ENCODE measurements around the gene TXNRD3. TPM values are rescaled to one million over a fixed set of nuclear protein-coding genes. Genes with fewer than 3 reads are reported as not detected.

TXNRD3 gene
- total RNA-seq, 6 donors from 2014 or later, result 7.6 to 14.4 (median 12.4) TPM

DNA sequence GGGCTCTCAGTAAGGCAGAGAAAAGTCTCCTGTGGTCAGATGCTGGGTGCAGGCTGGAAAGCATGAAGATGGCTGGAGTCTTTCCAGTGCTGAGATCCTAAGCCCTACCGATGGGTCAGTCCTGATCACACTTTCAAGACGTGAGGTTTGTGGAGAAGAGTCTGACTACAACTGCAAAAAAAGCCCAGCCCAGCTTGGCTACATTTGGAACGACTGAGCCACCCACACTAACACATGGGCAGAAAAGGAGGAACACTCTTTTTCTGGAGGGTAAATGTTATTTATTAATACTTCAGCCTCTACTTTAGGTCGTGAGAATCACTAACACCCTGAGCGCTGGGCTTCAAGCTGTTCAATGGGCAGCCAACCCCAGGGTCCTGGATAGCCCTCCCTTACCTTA lies 74.2 kb downstream of the TXNRD3 start:
- H3K4me3 ChIP-seq, result no peak overlapping the region
- H3K4me1 ChIP-seq, result no peaks in the 10 kb centered on the region
- H3K9me3 ChIP-seq, result no peaks in the 10 kb centered on the region
- ATAC-seq (ENCODE audit: low FRiP score in 2 of 2), result no peak
- no peaks in the 10 kb centered on the region for H3K36me3 ChIP-seq
- no peak for TF ChIP-seq POLR2AphosphoS5 (IDR thresholded peaks at IDR 0.05)
- no peak for TF ChIP-seq EP300 (IDR thresholded peaks at IDR 0.05)
- TF ChIP-seq, protein P1, sequence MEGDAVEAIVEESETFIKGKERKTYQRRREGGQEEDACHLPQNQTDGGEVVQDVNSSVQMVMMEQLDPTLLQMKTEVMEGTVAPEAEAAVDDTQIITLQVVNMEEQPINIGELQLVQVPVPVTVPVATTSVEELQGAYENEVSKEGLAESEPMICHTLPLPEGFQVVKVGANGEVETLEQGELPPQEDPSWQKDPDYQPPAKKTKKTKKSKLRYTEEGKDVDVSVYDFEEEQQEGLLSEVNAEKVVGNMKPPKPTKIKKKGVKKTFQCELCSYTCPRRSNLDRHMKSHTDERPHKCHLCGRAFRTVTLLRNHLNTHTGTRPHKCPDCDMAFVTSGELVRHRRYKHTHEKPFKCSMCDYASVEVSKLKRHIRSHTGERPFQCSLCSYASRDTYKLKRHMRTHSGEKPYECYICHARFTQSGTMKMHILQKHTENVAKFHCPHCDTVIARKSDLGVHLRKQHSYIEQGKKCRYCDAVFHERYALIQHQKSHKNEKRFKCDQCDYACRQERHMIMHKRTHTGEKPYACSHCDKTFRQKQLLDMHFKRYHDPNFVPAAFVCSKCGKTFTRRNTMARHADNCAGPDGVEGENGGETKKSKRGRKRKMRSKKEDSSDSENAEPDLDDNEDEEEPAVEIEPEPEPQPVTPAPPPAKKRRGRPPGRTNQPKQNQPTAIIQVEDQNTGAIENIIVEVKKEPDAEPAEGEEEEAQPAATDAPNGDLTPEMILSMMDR (IDR thresholded peaks at IDR 0.05), result no peak
- H3K27me3 ChIP-seq, result no peaks in the 10 kb centered on the region
- DNase-seq, result no peak
- WGBS, 2 donors, result 77 to 81% methylated on average over 5 of the region's 5 CpGs
- no peak overlapping the region for H3K27ac ChIP-seq

DNA sequence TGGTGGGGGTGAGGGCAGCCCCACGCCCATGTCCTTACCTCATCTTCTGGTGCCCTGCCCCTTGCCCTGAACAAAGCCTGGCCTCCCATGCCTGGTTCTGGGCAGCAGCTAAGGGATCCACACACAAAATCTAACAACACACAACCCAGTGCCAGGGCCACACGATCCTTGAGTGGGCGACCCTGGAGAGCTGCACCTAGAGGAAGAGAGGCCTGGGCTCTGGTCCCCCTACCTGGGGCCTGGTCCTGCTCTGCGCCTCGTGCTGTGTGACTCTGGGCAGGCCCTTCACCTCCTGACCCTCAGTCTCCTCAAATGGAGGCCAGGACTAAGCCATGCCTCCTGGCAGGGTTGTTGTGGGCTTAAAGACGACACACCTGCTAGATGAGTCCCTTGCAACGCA lies 76.2 kb downstream of the TXNRD3 start:
- no peaks in the 10 kb centered on the region for H3K4me1 ChIP-seq
- H3K9me3 ChIP-seq, result no peaks in the 10 kb centered on the region
- WGBS, 2 donors, result 89% methylated on average over 6 to 7 of the region's 7 CpGs
- no peak overlapping the region for H3K4me3 ChIP-seq
- H3K27ac ChIP-seq, result no peak overlapping the region
- TF ChIP-seq POLR2A (IDR thresholded peaks at IDR 0.05) (no peak), EP300 (IDR thresholded peaks at IDR 0.05) (no peak), POLR2AphosphoS5 (IDR thresholded peaks at IDR 0.05) (no peak)
- TF ChIP-seq, protein P1 (IDR thresholded peaks at IDR 0.05), result no peak
- H3K27me3 ChIP-seq, result no peaks in the 10 kb centered on the region
- peak; percentile 20 to 51 for ATAC-seq (ENCODE audit: low FRiP score in 2 of 2)
- H3K36me3 ChIP-seq, result no peaks in the 10 kb centered on the region
- DNase-seq, result peak in 1 of 2 donors; percentile 14

DNA sequence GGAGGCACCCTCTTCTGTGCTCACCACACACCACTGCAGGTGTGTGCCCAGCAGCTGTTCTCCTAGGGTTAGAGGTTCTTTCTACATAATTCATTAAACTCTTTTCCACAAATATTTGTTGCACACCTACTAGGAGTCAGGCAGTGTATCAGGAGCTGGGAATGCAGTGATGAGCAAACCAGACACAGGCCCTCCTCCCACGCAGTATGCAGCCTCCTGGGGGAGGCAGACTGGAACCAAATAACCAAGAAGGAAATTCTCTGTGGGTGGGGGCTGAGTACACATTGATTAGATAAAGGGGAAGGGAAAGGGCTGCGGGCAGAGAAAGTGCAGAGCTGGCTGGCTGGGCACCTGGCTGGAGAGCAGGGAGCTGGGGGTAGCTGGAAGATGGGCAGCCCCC lies 77.7 kb downstream of the TXNRD3 start:
- H3K9me3 ChIP-seq, result no peaks in the 10 kb centered on the region
- H3K4me3 ChIP-seq, result no peak overlapping the region
- WGBS, 2 donors, result 73% methylated on average over 2 of the region's 2 CpGs
- no peak for ATAC-seq (ENCODE audit: low FRiP score in 2 of 2)
- no peaks in the 10 kb centered on the region for H3K4me1 ChIP-seq
- H3K36me3 ChIP-seq, result no peaks in the 10 kb centered on the region
- DNase-seq, result no peak
- TF ChIP-seq EP300 (IDR thresholded peaks at IDR 0.05) (no peak), POLR2A (IDR thresholded peaks at IDR 0.05) (no peak), POLR2AphosphoS5 (IDR thresholded peaks at IDR 0.05) (no peak)
- TF ChIP-seq, protein P1 (IDR thresholded peaks at IDR 0.05), result no peak
- no peaks in the 10 kb centered on the region for H3K27me3 ChIP-seq
- no peak overlapping the region for H3K27ac ChIP-seq

DNA sequence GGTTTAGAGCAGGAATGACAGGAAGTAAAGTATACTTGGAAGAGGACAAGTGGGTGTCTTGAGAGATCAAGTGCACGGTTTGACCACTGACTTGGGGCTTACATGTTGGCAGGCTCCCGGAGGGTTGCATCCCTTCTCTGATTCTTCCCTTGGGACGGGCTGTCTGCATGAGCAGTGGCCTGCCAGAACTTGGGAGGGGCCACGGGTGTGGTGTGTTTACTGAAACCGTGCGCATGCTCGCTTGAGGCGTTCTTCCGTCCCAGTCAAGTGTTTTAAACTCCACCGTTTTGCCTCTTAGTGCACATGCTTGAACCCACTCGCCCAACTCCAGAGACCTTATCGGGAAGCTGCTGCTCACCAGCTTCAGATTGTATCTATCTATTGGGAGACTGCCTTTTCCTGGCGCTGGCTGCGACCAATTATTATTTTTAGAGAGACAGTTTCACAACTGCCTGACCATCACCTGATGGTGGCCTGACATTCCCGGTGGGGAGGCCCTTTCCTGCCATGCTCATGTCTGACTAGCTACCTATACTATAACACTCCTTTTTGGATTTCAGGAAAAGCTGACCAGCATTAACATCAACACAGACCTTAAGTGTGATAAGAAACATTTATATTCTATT lies 81.3 kb downstream of the TXNRD3 start:
- DNase-seq, result peak; percentile 16 to 67
- H3K27me3 ChIP-seq, result no peaks in the 10 kb centered on the region
- no peak overlapping the region for H3K27ac ChIP-seq
- ATAC-seq (ENCODE audit: low FRiP score in 2 of 2), result no peak
- TF ChIP-seq EP300 (IDR thresholded peaks at IDR 0.05) (no peak), POLR2A (IDR thresholded peaks at IDR 0.05) (no peak), POLR2AphosphoS5 (IDR thresholded peaks at IDR 0.05) (no peak)
- TF ChIP-seq, protein P1 (IDR thresholded peaks at IDR 0.05), result no peak
- no peaks in the 10 kb centered on the region for H3K36me3 ChIP-seq
- H3K4me1 ChIP-seq, result no peaks in the 10 kb centered on the region
- 51 to 58% methylated on average over 15 of the region's 15 CpGs for WGBS, 2 donors
- H3K4me3 ChIP-seq, result no peak overlapping the region
- H3K9me3 ChIP-seq, result no peaks in the 10 kb centered on the region

DNA sequence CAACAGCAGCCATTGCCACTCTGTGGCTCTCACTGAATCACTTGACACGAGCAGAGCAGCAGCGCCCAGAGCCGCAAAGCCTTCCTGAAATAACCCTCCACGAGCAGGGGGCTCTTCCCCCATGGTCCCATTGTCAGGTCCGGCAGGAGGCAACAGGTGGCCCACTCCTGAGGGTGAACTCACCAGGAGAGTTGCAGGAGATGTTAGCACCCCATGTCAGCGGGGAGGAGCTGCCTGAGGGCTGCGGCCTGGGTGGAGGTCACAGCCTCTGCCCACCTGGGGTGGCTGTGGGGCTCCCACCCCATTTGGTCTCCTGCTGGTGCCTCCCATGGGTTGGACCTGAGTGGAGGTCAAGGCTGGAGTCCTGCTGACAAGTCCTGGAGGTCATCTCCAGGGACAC lies 83.8 kb downstream of the TXNRD3 start:
- Histone ChIP-seq H3K9me3 (no peaks in the 10 kb centered on the region), H3K27me3 (no peaks in the 10 kb centered on the region), H3K4me3 (no peak overlapping the region), H3K4me1 (no peaks in the 10 kb centered on the region), H3K27ac (no peak overlapping the region), H3K36me3 (no peaks in the 10 kb centered on the region)
- DNase-seq (peak in 1 of 2 donors; percentile 43), ATAC-seq (ENCODE audit: low FRiP score in 2 of 2) (no peak)
- 83 to 95% methylated on average over 2 to 7 of the region's 7 CpGs for WGBS, 2 donors
- TF ChIP-seq EP300 (IDR thresholded peaks at IDR 0.05), result no peak
- no peak for TF ChIP-seq POLR2A (IDR thresholded peaks at IDR 0.05)
- TF ChIP-seq, protein P1 (IDR thresholded peaks at IDR 0.05), result no peak
- no peak for TF ChIP-seq POLR2AphosphoS5 (IDR thresholded peaks at IDR 0.05)

Measured in upper lobe of left lung (tissue), 6 donors.